ENCODE data around the gene SLC9A8. TPM values are rescaled to one million over a fixed set of nuclear protein-coding genes. Genes with fewer than 3 reads are reported as not detected.
"Not testable (repeated sequence)": the region's sequence is repeated elsewhere in the genome, so short reads cannot be mapped to it uniquely, and the experiment has no call there.

Gene SLC9A8
- total RNA-seq, 1 experiment from 2014 or later: 8.5 TPM

DNA sequence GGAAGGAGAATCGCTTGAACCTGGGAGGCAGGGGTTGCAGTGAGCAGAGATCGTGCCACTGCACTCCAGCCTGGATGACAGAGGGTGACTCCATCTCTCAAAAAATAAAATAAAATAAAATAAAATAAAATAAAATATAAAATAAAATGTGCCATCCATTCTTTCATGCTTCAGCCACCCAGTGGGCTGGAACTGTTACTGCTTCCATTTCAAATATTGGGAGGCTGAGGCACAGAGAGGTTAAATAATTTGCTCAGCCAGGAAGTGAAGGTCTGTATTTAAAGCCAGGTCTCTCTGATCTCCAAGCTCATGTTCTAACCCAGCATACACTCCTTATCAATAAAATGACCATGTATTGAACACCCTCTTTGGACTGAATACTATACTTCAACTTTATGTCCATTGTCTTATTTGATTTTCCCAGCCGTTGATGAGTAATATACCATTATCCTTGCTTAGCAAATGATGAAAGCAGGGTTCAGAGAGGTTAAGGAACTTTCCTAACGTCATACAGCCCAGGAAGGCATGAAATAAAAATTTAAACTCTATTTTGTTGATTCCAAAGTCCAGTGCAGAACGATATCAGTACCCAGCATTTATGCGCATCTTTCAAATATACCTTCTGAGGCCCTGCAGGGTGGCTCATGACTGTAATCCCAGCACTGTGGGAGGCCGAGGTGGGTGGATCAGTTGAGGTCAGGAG is 25.8 kb upstream of the SLC9A8 start:
- DNase-seq (ENCODE audit: low read depth): peak; percentile 32

DNA sequence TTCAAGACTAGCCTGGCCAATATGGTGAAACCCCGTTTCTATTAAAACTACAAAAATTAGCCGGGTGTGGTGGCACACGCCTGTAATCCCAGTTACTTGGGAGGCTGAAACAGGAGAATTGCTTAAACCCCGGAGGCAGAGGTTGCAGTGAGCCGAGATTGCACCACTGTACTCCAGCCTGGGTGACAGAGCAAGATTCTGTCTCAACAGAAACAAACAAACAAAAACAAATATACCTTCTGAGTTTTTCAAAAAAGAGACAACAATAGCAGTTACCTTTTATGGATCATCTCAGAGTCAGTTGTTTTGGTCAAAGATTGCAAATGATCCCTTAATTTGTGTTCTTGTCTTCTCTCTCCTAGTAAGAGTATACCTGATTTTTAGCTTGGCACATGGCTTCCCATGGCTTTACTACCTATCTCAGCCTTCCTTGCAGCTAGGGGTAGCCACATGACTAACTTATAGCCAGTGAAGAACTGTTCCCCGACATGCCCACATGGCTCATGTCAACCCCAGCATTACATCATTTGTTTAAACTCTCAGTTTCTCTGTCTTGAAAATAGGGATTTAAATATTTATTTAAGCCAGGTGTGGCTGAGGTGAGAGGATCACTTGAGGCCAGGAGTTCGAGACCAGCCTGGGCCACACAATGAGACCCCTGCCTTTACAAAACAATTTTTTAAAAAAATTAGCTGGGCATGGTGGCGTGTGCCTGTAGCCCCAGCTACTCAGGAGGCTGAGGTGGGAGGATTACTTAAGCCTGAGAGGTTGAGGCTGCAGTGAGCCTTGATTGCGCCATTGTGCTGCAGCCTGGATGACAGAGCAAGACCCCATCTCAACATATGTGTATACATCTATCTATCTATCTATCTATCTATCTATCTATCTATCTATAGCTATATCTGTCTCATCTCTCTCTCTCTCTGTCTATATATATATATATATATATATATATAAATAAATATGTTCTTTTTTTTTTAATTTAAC is 25.0 kb upstream of the SLC9A8 start:
- no peak for DNase-seq (ENCODE audit: low read depth)

DNA sequence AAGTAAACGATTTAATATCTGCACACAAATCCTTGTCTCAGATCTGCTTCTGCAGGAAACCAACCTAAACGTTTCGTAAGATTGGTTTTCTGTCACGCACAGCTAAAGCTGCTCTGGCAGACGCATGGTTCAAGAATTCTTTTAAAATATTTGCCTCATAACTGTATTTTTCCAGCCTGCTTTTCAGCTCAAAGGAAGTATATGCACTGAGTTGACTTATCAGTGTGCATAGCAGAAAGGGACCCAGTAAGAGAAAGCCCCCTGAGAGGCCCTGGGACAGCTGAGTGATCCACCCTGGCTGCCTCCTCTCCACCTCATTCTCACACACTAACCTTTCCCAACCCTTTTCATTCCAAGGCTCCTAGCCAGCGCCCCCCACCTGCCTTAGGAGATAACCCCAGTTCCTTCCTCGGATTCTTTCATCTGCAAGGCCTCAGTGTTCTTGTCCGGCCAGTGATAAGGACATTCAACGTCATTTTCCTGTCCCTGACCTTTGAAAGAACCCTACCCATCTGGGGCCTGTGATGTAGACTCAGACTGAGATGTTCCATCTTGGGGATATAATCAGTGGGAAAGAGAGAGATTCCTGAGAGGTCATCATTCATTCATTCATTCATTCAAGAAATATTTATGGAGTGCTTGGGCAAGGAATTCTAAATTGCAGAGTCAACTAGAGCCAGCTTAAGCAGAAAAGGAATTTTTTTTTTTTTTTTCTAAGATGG is 22.4 kb upstream of the SLC9A8 start:
- DNase-seq (ENCODE audit: low read depth): peak; percentile 77

DNA sequence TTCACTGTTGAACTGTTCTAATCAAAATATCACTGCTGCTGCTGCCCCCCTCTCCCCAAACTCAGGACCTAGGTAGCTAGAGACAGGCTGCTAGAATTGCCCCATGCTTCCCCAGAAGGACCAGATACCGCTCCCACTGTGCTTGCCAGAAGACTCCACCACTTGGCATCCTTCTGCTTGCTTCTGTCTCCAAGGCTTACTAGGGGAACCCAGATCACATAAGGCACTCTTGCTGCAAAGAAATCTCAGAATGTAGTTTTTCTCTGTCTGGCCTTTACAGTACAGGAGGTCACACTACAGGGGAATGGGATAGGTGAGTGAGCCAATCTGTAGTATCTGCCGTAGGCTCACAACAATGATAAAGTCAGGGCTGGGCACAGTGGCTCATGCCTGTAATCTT is 21.5 kb upstream of the SLC9A8 start:
- DNase-seq (ENCODE audit: low read depth): no peak

DNA sequence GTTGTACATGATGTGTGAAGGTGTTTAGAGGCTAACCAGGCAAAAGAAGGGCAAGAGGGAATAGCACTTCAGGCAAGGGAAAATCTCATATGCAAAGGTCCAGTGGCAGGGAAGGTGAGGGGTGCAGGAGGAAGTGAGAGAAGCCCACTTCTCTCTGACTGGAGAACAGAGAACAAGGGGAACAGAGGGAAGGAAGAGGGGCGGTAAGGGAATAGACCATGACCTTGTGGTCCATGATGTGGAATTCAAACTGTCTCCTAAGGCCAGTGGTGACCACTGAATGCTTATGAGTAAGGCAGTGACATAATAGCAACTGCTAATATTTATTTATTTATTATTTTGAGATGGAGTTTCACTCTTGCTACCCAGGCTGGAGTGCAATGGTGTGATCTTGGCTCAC is 20.6 kb upstream of the SLC9A8 start:
- peak; percentile 52 for DNase-seq (ENCODE audit: low read depth)

DNA sequence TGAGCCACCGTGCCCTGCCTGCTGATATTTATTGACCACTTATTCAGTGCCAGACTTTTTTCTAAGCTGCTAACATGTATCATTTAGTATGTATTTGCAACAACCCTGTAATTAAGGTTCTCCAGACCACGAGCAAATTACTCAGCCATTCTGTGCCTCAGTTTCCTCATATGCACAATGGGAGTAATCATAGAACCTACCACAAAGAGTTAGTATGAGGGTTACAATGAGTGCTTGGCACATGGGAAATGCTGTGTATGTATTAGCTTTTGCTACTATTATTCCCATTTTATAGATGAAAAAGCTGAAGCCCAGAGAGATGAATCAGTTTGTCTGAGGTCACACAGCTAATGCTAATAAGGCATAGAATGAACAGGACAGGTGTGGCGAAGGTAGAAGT is 20.0 kb upstream of the SLC9A8 start:
- no peak for DNase-seq (ENCODE audit: low read depth)

DNA sequence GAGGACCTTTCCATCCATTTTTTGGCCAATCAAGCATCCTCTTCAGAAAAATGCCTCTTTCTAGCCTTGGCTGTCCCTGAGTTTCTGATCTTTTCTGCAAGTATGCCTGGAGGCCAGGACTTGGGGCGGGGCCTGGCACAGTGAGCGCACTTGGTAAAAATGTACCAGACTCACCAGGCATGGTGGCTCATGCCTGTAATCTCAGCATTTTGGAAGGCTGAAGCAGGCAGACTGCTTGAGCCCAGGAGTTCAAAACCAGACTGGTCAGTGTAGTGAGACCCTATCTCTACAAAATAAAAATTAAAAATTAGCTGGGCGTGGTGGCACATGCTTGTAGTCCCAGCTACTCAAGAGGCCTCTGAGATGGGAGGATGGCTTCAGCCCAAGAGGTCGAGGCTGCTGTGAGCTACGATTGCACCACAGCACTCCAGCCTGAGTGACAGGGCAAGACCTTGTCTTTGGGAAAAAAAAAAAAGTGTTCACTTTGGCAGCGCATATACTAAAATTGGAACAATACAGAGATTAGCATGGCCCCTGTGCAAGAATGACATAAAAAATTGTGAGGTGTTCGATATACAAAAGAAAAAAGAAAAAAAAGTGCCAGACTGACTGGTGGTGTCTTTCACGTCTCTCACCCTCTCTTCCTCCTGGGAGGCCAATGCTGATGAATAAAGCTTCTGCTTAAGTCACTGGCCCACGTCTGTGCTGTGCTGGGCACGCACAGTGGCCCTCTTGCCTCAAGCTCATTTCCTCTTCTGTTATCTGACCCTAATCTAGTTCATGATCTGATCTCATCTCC is 18.1 kb upstream of the SLC9A8 start:
- DNase-seq (ENCODE audit: low read depth): no peak

DNA sequence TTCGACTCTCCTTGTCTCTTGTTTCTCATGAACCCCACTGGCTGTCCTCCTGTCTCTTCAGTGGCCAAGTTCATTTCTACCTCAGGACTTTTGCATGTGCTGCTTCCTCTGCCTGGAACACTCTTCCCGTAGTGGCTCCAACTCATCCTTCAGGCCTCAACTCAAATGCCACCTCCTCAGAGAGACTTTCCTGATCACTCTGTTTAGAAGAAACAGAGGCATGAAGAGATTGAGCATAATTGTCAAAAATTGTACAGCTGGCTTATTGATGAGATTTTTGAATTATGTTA is 17.5 kb upstream of the SLC9A8 start:
- no peak for DNase-seq (ENCODE audit: low read depth)

DNA sequence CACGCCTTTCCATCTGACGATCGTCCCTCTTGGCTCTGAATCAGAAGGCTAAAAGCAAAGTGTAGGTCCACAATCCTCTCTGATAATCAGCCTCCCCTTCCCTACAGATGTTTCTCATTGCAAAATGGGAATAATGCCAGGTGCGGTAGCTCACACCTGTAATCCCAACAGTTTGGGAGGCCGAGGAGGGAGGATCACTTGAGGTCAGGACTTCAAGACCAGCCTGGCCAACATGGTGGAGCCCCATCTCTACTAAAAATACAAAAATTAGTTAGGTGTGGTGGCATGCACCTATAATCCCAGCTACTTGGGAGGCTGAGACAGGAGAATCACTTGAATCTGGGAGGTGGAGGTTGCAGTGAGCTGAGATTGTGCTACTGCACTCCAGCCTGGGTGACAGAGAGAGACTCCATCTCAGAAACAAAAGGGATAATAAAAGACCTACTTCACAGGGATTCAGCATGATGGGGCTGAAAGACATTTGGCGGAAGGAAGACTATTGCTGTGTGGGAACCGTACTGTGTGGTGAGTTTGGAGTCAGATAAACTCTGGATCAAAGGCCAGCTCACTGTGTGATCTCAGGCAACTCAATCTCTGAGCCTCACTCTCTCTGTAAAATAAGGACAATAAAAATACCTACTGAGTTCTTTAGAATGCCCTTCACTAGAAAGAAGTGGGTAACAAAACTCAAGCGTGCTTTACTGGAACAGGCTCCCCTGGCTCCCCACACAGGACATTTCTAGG is 15.9 kb upstream of the SLC9A8 start:
- no peak for DNase-seq (ENCODE audit: low read depth)

DNA sequence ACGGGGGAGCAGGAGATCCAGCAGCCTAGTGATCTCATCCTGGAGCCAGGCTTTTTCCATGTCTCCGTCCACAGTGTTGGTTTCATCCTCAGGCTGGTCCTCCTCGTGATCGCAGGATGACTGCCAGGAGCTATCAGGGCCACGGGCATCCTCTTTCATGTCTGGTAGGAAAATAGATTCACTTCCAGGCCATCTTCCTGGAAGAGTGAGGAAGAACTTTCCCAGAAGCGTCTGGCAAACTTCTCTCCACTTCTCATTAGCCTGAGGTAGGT is 15.3 kb upstream of the SLC9A8 start:
- no peak for DNase-seq (ENCODE audit: low read depth)

DNA sequence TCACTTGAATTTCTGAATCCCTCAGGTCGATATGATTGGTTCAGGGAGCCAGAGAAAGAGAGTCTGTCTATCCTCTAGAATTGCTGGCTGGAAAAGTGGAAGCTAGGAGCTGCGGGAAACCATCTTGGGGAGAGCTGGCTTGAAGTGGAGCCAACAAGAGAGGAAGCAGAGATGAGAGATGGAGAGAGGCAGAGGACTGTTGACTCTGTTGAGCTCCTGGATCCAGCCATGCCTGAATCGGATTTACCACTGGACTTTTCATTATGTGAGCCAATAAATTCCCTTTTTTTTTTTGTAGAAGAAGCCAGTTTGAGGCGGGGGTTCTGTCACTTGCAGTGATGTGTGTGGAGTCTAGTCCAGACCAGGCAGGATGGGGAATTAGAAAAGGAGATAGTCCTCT is 13.9 kb upstream of the SLC9A8 start:
- DNase-seq (ENCODE audit: low read depth): no peak

DNA sequence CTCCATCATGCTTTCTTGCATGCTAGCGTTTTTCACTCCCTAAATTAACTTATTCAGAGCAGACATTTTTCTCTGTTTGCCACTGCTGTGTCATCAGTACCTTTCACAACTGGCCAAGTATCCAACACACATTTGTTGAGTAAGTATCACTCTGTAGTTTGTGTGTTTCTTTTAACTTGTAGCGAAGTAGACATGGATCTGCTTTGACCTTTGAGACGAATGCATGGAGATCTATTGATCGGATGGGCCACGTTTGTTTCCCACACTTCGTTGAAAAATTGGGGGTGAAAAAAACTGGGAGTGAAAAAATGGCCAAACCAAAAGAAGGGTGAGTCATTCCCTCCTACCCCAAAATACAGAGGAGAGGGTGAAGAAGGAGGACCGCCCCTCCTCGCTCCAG is 12.9 kb upstream of the SLC9A8 start:
- DNase-seq (ENCODE audit: low read depth): no peak

DNA sequence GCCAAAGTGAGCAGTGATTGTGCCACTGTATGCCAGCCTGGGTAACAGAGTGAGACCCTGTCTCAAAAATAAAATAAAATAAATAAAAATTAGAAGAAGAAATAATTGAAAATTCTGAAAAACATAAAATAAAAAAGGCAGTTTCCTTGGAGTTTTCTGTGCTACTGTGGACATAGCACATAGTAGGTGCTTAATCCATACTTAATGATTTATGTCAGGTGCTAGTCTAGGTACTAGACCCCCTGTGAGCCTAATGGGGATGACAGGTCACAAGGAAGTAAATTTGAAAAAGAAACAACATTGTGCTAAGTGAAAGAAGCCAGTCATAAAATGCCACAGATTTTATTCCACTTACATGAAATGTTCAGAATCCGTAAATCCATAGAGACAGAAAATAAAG is 9.2 kb upstream of the SLC9A8 start:
- DNase-seq (ENCODE audit: low read depth): no peak

DNA sequence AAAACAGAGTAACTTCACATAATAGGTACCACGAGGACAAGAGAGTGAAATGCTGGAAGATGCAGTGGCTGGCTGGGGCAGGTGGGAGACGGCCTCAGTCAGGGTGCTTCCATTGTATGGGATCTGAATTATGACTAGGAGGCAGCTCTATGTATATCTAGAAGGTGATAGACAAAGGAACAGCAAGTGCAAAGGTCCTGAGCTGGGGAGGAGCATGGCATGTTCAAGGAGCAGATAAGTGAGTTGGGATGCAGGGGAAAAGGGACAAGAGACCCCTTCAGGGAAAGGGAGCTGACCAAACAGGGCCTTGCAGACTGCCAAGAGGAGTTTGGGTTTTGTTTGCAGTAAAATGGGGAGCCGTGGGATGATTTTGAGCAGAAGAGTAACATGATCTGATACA is 8.3 kb upstream of the SLC9A8 start:
- DNase-seq (ENCODE audit: low read depth): no peak

DNA sequence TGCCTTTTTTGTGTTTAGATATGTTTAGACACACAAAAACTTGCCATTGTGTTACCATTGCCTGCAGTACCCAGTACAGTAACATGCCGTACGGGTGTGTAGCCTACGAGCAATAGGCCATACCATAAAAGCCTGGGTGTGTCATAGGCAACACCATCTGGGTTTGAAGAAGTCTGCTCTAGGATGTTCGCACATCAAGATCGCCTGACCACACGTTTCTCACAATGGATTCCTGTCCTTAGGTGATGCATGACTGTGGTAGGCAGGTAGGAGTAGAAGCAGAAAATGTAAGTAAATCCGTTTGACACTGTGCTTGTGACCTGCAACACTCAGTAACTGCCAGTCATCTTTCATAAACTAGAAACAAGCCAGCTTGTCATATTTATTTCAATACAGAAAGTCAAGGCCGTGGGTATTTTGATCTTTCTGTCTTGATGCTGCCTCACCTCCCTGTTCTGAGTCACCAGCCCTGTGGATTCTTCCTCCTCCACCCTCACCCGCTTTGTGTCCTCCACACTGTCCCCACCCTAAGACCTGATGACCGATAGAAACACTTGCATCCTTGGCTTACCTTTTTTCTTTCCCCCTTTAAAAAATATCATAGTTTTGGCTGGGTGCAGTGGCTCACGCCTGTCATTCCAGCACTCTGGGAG is 7.3 kb upstream of the SLC9A8 start:
- DNase-seq (ENCODE audit: low read depth): not testable (repeated sequence)

DNA sequence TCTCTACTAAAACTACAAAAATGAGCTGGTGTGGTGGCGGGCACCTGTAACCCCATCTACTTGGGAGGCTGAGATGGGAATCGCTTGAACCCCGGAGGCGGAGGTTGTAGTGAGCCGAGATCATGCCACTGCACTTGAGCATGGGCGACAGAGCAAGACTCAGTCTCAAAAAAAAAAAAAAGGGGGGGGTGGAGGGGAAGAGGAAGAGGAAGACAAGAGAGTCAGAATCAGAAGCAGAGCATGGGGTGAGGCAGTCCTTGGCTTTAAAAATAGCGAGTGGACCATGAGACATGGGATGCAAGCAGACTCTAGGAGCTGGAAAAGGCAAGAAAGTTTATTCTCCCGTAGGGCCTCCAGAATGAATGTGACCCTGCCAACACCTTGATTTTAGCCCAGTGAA is 3.9 kb upstream of the SLC9A8 start:
- DNase-seq (ENCODE audit: low read depth): no peak

DNA sequence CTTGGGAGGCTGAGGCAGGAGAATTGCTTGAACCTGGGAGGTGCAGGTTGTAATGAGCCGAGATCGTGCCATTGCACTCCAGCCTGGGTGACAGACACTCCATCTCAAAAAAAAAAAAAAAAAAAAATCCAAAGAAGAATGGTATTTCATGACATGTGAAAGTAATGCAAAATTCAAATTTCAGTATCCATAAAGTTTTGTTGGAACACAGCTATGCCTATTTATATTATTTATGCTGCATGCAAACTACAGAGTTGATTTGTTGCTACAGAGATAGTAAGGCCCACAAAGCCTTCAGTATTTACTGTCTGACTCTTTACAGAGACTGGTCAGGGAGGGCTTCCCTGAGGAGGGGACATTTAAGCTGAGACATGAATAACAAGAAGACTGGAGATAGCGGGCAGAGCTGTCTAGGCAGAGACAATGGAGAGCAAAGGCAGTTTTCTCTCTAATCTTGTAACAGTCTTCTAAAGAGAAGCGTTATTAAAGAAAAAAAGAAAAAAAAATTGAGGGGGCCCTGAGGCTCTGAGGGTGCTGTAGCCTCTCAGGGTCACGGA is 2.7 kb upstream of the SLC9A8 start:
- DNase-seq (ENCODE audit: low read depth): no peak

DNA sequence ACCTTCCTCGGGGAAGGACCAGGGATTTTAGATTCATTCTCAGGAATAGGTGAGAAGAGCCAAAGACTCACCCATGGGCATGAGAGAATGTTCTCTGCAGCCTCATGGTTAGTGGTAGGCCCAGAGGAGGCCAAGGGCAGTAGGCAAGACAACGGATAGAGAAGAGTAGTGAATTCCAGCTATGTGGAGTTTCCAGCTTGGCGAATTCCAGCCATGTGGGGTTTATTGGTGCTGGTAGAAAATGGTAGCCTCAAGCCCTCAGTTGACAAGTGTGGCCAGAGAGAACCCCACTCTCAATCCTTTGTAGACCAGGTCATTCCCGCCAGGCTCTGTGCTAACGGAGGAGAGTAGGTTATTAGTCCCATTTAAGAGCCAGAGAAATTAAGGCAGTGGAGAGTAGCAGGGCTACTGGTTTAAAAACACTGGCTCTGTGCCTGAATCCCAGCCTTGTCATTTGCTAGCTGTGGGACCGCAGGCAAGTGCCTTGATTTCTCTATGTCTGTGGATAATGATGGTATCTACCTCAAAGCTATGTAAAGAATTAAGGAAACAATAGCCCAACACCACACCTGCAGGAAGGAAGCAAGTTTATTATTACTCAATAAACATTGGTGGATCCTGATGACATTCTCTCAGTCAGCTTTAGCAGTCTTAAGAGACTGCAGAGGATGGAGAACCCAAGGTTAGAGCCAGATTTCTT is 2.0 kb upstream of the SLC9A8 start:
- no peak for DNase-seq (ENCODE audit: low read depth)

DNA sequence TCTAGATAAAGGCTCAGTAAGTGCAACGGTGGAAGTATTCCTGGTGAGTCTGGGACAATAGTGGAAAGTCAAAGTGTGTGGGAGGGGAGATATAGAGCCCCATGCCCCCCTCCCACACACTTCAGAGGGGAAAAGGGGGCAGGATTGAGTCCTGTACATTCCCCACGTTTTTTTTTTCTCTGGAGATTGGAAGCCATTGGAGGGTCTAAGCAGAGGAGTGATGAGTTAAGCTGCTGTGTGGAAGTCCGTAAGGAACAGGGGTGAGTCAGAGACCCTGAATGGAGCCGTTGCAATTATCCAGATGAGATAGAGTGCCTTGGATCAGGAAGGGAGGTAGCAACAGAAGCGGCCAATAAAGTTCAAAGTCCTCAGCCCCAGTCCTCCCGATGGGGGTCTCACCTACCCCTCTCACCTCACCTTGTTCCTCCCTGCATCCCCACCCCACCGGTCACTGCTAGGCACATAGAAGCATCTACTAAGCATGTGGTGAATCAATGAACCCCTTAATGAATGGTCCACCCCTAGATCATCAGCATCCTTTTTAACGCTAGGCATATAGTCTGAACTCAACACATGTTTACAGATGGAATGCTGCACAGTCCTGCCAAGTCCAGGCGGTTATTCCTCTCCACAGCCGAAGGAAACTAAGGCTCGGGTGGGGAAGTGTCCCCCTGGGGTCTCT is 662 bp upstream of the SLC9A8 start:
- DNase-seq (ENCODE audit: low read depth): peak; percentile 49
